K562 (cell line): ENCODE results near the gene ZNF774. TPM values are rescaled to one million over a fixed set of nuclear protein-coding genes. Genes with fewer than 3 reads are reported as not detected.

Experiments used
- ARID1B ChIP-seq: fragments of 450-650 bp; IDR thresholded peaks from 2 replicates; pipeline ENCODE4 v1.6.1; 2016; ENCODE audit warnings: antibody characterized with exemption, mild to moderate bottlenecking, inconsistent platforms
- CREM ChIP-seq: IDR thresholded peaks from 2 replicates; pipeline ENCODE4 v1.6.1; 2014; ENCODE audit warnings: antibody characterized with exemption, low read depth
- DDX20 ChIP-seq: fragments of 450-650 bp; IDR thresholded peaks from 2 replicates; pipeline ENCODE4 v1.6.1; 2016; ENCODE audit warnings: missing genetic modification characterization, low read depth, mild to moderate bottlenecking, missing compliant biosample characterization, moderate library complexity
- FOXA3 ChIP-seq, 2 experiments: fragments of 450-650 bp in 1 of 2; sonication (generic) in 1 of 2; formaldehyde crosslinking; IDR thresholded peaks in 1 of 2; conservative IDR thresholded peaks in 1 of 2; 2 replicates each; pipeline versions ENCODE4 v1.4.0 to v1.8.0; 2020 to 2022; ENCODE audit warnings: mild to moderate bottlenecking in 2 of 2, missing genetic modification reagents in 1 of 2
- FOXK1 ChIP-seq: sonication (generic); formaldehyde crosslinking; IDR thresholded peaks from 2 replicates; pipeline ENCODE4 v1.8.0; 2022; ENCODE audit warnings: missing genetic modification reagents, mild to moderate bottlenecking, borderline replicate concordance
- HDAC1 ChIP-seq, 2 experiments: fragments of 450-650 bp; IDR thresholded peaks; 2 replicates each; pipeline ENCODE4 v1.6.1; 2016 to 2017; ENCODE audit warnings: inconsistent platforms in 1 of 2, mild to moderate bottlenecking in 1 of 2, moderate library complexity in 1 of 2
- MAFG ChIP-seq: fragments of 450-650 bp; conservative IDR thresholded peaks from 2 replicates; pipeline ENCODE4 v1.6.1; 2016; ENCODE audit warnings: missing genetic modification characterization, missing compliant biosample characterization
- NCOA1 ChIP-seq: fragments of 450-650 bp; IDR thresholded peaks from 2 replicates; pipeline ENCODE4 v1.6.1; 2016; ENCODE audit warnings: low read depth
- NFIC ChIP-seq: fragments of 450-650 bp; IDR thresholded peaks from 2 replicates; pipeline ENCODE4 v1.6.1; 2017; ENCODE audit warnings: mild to moderate bottlenecking, inconsistent platforms
- NONO ChIP-seq, 2 experiments: fragments of 200-400 bp in 1 of 2; fragments of 450-650 bp in 1 of 2; formaldehyde crosslinking in 1 of 2; IDR thresholded peaks; 2 replicates each; pipeline ENCODE4 v1.6.1; 2017; ENCODE audit warnings: low read depth in 2 of 2, mild to moderate bottlenecking in 2 of 2, moderate library complexity in 2 of 2, low read length in 1 of 2
- SMARCC2 ChIP-seq: fragments of 450-650 bp; IDR thresholded peaks from 2 replicates; pipeline ENCODE4 v1.6.1; 2017; ENCODE audit warnings: antibody characterized with exemption, moderate library complexity, mild to moderate bottlenecking, low read depth
- TOE1 ChIP-seq, 2 experiments: fragments of 450-650 bp in 1 of 2; sonication (generic) in 1 of 2; formaldehyde crosslinking in 1 of 2; IDR thresholded peaks; 2 replicates each; pipeline versions ENCODE4 v1.7.1 to v1.8.0; 2016 to 2022; ENCODE audit warnings: borderline replicate concordance in 2 of 2, mild to moderate bottlenecking in 2 of 2, antibody characterized with exemption in 1 of 2, inconsistent platforms in 1 of 2, low read depth in 1 of 2, missing genetic modification reagents in 1 of 2, moderate library complexity in 1 of 2
- U2AF2 ChIP-seq: fragments of 200-400 bp; formaldehyde crosslinking; optimal IDR thresholded peaks from 2 replicates; pipeline ENCODE3; 2017; ENCODE audit warnings: low read depth, mild to moderate bottlenecking, low read length
- ZNF224 ChIP-seq: sonication (generic); formaldehyde crosslinking; IDR thresholded peaks from 2 replicates; pipeline ENCODE4 v1.8.0; 2022; ENCODE audit warnings: mild to moderate bottlenecking, missing genetic modification reagents
- ZNF408 ChIP-seq: fragments of 250-450 bp; sonication (Bioruptor Pico); IDR thresholded peaks from 2 replicates; pipeline ENCODE4 v1.4.0; 2020; ENCODE audit warnings: low read depth, mild to moderate bottlenecking, moderate library complexity
- polyA plus RNA-seq, 8 experiments: library from polyadenylated mRNA; depleted of rRNA in 4 of 8; stranded (reverse) in 5 of 8; unstranded in 3 of 8; fragments of >200 nt; fragmentation: Nextera tagmentation in 2 of 8; fragmentation: Illumina TruSeq in 1 of 8; extraction: Ambion mirVana in 2 of 8; extraction: Trizol in 1 of 8; gene quantifications; 2 replicates each; pipeline versions ENCODE4 v1.2.1 to v1.2.3, GENCODE V29; 2011 to 2014; ENCODE audit warnings: inconsistent platforms in 1 of 8, missing spikeins in 1 of 8
- total RNA-seq, 7 experiments: library from RNA; depleted of rRNA in 6 of 7; stranded (reverse); fragments of >200 nt in 6 of 7; fragmentation: Illumina TruSeq in 2 of 7; extraction: Trizol in 2 of 7; gene quantifications; 2 replicates each; pipeline versions ENCODE4 v1.2.1 to v1.2.3, GENCODE V29; 2011 to 2021; ENCODE audit warnings: low replicate concordance in 1 of 7
- TF ChIP-seq, protein P1 (sequence below): sonication (generic); formaldehyde crosslinking; IDR thresholded peaks from 2 replicates; pipeline ENCODE4 v1.8.1; 2023; ENCODE audit warnings: mild to moderate bottlenecking, missing genetic modification reagents
- TF ChIP-seq, protein P2 (sequence below): sonication (generic); formaldehyde crosslinking; IDR thresholded peaks from 2 replicates; pipeline ENCODE4 v1.8.1; 2023; ENCODE audit warnings: missing genetic modification reagents, mild to moderate bottlenecking, borderline replicate concordance
- TF ChIP-seq, protein P3 (sequence below): fragments of 450-650 bp; conservative IDR thresholded peaks from 2 replicates; pipeline ENCODE4 v1.6.1; 2016; ENCODE audit warnings: missing genetic modification characterization, low read depth, mild to moderate bottlenecking, control low read depth, missing compliant biosample characterization

The ZNF774 gene
- total and polyA plus RNA-seq, 9 of the 15 experiments (the other 6 are each of a cell fraction or from before 2014, with no cell fraction given) = 0.32 to 2.0 (median 1.2) TPM

DNA sequence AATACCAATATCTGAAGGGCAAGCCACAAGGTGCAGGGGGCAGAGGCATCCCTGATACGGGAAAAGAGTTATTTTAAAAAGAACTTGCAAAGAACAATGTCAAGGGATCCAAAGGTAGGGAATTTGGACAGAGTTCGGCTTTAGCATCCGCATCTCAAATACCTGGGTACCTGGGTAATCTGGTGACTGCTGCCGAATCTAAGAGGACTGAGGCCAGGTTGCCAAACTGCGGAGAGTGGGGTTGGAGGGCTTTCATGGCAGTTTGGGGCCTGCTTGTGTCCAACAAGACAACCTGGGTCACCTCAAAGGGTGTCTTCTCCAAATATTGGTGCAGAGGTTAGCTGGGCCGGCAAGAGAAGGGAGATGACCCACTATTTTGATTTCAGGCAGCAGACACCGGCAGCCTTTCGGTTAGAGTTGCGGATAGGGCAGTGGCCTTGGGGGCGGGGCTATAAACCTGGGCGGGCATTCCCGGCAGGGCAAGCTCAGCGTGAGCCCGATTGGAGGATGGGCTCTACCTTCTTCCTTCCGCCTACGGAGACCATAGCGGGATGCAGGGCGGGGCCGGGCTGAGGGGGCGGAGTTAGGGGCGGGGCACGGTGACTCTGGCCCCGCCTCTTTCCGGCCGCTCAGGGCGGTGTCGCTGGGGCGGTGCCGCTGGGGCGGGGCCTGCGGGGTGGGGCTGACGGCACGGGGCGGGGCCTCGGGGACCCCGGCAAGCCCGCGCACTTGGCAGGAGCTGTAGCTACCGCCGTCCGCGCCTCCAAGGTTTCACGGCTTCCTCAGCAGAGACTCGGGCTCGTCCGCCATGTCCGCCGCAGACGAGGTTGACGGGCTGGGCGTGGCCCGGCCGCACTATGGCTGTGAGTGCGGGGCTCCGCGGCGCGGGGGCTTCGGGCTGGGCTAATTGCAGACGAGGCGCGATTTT, 35.7 kb downstream of the ZNF774 start, which contains the start of gene IQGAP1 (continued):
- TF ChIP-seq MAFG (tag) = no peak
- TF ChIP-seq, protein P1, sequence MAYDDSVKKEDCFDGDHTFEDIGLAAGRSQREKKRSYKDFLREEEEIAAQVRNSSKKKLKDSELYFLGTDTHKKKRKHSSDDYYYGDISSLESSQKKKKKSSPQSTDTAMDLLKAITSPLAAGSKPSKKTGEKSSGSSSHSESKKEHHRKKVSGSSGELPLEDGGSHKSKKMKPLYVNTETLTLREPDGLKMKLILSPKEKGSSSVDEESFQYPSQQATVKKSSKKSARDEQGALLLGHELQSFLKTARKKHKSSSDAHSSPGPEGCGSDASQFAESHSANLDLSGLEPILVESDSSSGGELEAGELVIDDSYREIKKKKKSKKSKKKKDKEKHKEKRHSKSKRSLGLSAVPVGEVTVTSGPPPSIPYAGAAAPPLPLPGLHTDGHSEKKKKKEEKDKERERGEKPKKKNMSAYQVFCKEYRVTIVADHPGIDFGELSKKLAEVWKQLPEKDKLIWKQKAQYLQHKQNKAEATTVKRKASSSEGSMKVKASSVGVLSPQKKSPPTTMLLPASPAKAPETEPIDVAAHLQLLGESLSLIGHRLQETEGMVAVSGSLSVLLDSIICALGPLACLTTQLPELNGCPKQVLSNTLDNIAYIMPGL (CRISPR knock-in tag) = no peak
- peak; percentile 40; the same call in 1 of the 2 replicates for TF ChIP-seq CREM
- TF ChIP-seq ARID1B = no peak
- no peak for TF ChIP-seq FOXK1
- no peak for TF ChIP-seq DDX20
- no peak for TF ChIP-seq TOE1 (IDR thresholded peaks at IDR 0.05; ENCODE audit: borderline replicate concordance)
- no peak for TF ChIP-seq TOE1 (CRISPR knock-in tag; IDR thresholded peaks at IDR 0.05; ENCODE audit: borderline replicate concordance, low read depth)
- TF ChIP-seq, protein P2, sequence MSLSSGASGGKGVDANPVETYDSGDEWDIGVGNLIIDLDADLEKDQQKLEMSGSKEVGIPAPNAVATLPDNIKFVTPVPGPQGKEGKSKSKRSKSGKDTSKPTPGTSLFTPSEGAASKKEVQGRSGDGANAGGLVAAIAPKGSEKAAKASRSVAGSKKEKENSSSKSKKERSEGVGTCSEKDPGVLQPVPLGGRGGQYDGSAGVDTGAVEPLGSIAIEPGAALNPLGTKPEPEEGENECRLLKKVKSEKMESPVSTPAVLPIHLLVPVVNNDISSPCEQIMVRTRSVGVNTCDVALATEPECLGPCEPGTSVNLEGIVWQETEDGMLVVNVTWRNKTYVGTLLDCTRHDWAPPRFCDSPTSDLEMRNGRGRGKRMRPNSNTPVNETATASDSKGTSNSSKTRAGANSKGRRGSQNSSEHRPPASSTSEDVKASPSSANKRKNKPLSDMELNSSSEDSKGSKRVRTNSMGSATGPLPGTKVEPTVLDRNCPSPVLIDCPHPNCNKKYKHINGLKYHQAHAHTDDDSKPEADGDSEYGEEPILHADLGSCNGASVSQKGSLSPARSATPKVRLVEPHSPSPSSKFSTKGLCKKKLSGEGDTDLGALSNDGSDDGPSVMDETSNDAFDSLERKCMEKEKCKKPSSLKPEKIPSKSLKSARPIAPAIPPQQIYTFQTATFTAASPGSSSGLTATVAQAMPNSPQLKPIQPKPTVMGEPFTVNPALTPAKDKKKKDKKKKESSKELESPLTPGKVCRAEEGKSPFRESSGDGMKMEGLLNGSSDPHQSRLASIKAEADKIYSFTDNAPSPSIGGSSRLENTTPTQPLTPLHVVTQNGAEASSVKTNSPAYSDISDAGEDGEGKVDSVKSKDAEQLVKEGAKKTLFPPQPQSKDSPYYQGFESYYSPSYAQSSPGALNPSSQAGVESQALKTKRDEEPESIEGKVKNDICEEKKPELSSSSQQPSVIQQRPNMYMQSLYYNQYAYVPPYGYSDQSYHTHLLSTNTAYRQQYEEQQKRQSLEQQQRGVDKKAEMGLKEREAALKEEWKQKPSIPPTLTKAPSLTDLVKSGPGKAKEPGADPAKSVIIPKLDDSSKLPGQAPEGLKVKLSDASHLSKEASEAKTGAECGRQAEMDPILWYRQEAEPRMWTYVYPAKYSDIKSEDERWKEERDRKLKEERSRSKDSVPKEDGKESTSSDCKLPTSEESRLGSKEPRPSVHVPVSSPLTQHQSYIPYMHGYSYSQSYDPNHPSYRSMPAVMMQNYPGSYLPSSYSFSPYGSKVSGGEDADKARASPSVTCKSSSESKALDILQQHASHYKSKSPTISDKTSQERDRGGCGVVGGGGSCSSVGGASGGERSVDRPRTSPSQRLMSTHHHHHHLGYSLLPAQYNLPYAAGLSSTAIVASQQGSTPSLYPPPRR (CRISPR knock-in tag) = no peak
- peak in 1 of 2 experiments; percentile 35; a peak in 2 of 4 replicates for TF ChIP-seq HDAC1 (IDR thresholded peaks at IDR 0.05)
- TF ChIP-seq SMARCC2 = no peak
- TF ChIP-seq NCOA1 = no peak
- TF ChIP-seq U2AF2 = no peak
- TF ChIP-seq ZNF408 (CRISPR knock-in tag) = no peak
- no peak for TF ChIP-seq ZNF224 (CRISPR knock-in tag)
- no peak for TF ChIP-seq FOXA3 (CRISPR knock-in tag; conservative IDR thresholded peaks at IDR 0.05 in 1 of 2, IDR thresholded peaks at IDR 0.05 in 1 of 2)
- TF ChIP-seq NFIC = peak; percentile 48
- peak in 1 of 2 experiments; percentile 41; a peak in 1 of 4 replicates for TF ChIP-seq NONO (IDR thresholded peaks at IDR 0.05; ENCODE audit: low read depth in 2 of 2, low read length in 1 of 2)
- TF ChIP-seq, protein P3, sequence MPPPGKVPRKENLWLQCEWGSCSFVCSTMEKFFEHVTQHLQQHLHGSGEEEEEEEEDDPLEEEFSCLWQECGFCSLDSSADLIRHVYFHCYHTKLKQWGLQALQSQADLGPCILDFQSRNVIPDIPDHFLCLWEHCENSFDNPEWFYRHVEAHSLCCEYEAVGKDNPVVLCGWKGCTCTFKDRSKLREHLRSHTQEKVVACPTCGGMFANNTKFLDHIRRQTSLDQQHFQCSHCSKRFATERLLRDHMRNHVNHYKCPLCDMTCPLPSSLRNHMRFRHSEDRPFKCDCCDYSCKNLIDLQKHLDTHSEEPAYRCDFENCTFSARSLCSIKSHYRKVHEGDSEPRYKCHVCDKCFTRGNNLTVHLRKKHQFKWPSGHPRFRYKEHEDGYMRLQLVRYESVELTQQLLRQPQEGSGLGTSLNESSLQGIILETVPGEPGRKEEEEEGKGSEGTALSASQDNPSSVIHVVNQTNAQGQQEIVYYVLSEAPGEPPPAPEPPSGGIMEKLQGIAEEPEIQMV = no peak
